HL-60 (cell line): ENCODE results near the gene ATP6V1F.

Experiments used
- DNase-seq, 2 experiments: peaks; one replicate each; pipeline ENCODE4 v3.0.0-alpha.2; 2010 to 2020; ENCODE audit warnings: low read depth in 1 of 2, low spot score in 1 of 2
- H3K27ac ChIP-seq: fragments of 250-450 bp; sonication (Bioruptor Pico); replicated peaks from 2 replicates; pipeline ENCODE4 v1.5.1; 2020; ENCODE audit warnings: mild to moderate bottlenecking, moderate library complexity
- H3K27me3 ChIP-seq: fragments of 250-450 bp; sonication (Bioruptor Pico); 2 replicates; pipeline ENCODE4 v1.5.1; 2021; ENCODE audit warnings: mild to moderate bottlenecking, moderate library complexity; ENCODE audit not compliant: insufficient read depth, poor library complexity, severe bottlenecking
- H3K4me3 ChIP-seq: replicated peaks from 2 replicates; pipeline ENCODE4 v1.5.1; 2011; ENCODE audit warnings: mild to moderate bottlenecking, control low read depth, low read length; ENCODE audit not compliant: insufficient read depth
- GABPA ChIP-seq: IDR thresholded peaks from 2 replicates; pipeline ENCODE4 v1.6.1; 2012; ENCODE audit warnings: low read depth
- POLR2AphosphoS5 ChIP-seq: IDR thresholded peaks from 2 replicates; pipeline ENCODE4 v1.6.1; 2012; ENCODE audit warnings: low read depth
- SPI1 ChIP-seq: IDR thresholded peaks from 2 replicates; pipeline ENCODE4 v1.6.1; 2012; ENCODE audit warnings: low read depth, mild to moderate bottlenecking, borderline replicate concordance
- TF ChIP-seq, protein P1 (sequence below): IDR thresholded peaks from one replicate; pipeline ENCODE4 v1.5.1; 2011; ENCODE audit warnings: low read length, control low read depth, inconsistent platforms; ENCODE audit not compliant: insufficient read depth
- TF ChIP-seq, protein P2 (sequence below): IDR thresholded peaks from 2 replicates; pipeline ENCODE4 v1.6.1; 2012; ENCODE audit warnings: low read depth; ENCODE audit not compliant: insufficient replicate concordance

Gene ATP6V1F

DNA sequence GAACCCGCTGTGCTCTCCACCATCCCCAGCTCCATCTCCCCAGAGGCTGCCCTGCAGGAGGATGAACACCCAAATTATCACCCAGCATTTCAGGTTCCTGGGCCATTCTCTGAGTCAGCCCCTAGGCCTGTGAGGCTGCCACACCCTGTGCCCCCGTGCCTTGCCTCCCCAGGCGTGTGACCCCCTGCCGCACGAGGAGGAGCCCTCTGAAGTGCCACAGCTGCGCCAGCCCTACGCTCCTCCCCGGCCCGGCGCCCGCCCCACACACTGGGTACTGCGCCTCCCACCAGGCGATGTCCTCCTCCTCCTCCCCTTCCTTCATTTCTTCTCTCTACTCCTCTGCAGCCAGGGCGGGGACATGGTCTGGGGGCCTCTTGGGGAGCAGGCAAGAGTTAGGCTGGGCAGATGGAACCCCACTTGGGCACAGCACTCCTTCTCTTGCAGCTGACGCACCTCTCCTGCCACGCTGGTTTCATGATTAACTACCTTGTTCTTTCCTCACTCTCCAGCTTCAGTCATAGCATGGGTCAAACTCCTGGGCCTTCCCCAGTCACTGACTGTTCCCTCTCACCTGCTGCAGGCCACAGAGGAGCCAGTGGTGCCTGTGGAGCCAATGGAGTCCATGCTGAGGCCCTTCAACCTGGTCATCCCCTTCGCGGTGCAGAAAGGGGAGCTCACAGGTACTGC, 12.7 kb upstream of the ATP6V1F start:
- H3K27ac ChIP-seq = no peak overlapping the region
- no peak for TF ChIP-seq POLR2AphosphoS5
- TF ChIP-seq SPI1 = no peak
- TF ChIP-seq, protein P1, sequence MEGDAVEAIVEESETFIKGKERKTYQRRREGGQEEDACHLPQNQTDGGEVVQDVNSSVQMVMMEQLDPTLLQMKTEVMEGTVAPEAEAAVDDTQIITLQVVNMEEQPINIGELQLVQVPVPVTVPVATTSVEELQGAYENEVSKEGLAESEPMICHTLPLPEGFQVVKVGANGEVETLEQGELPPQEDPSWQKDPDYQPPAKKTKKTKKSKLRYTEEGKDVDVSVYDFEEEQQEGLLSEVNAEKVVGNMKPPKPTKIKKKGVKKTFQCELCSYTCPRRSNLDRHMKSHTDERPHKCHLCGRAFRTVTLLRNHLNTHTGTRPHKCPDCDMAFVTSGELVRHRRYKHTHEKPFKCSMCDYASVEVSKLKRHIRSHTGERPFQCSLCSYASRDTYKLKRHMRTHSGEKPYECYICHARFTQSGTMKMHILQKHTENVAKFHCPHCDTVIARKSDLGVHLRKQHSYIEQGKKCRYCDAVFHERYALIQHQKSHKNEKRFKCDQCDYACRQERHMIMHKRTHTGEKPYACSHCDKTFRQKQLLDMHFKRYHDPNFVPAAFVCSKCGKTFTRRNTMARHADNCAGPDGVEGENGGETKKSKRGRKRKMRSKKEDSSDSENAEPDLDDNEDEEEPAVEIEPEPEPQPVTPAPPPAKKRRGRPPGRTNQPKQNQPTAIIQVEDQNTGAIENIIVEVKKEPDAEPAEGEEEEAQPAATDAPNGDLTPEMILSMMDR = no peak
- no peak for TF ChIP-seq GABPA
- TF ChIP-seq, protein P2, sequence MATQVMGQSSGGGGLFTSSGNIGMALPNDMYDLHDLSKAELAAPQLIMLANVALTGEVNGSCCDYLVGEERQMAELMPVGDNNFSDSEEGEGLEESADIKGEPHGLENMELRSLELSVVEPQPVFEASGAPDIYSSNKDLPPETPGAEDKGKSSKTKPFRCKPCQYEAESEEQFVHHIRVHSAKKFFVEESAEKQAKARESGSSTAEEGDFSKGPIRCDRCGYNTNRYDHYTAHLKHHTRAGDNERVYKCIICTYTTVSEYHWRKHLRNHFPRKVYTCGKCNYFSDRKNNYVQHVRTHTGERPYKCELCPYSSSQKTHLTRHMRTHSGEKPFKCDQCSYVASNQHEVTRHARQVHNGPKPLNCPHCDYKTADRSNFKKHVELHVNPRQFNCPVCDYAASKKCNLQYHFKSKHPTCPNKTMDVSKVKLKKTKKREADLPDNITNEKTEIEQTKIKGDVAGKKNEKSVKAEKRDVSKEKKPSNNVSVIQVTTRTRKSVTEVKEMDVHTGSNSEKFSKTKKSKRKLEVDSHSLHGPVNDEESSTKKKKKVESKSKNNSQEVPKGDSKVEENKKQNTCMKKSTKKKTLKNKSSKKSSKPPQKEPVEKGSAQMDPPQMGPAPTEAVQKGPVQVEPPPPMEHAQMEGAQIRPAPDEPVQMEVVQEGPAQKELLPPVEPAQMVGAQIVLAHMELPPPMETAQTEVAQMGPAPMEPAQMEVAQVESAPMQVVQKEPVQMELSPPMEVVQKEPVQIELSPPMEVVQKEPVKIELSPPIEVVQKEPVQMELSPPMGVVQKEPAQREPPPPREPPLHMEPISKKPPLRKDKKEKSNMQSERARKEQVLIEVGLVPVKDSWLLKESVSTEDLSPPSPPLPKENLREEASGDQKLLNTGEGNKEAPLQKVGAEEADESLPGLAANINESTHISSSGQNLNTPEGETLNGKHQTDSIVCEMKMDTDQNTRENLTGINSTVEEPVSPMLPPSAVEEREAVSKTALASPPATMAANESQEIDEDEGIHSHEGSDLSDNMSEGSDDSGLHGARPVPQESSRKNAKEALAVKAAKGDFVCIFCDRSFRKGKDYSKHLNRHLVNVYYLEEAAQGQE = no peak
- DNase-seq = no peak
- no peak overlapping the region for H3K4me3 ChIP-seq
- H3K27me3 ChIP-seq = peaks cover 20% of the 10 kb centered on the region

DNA sequence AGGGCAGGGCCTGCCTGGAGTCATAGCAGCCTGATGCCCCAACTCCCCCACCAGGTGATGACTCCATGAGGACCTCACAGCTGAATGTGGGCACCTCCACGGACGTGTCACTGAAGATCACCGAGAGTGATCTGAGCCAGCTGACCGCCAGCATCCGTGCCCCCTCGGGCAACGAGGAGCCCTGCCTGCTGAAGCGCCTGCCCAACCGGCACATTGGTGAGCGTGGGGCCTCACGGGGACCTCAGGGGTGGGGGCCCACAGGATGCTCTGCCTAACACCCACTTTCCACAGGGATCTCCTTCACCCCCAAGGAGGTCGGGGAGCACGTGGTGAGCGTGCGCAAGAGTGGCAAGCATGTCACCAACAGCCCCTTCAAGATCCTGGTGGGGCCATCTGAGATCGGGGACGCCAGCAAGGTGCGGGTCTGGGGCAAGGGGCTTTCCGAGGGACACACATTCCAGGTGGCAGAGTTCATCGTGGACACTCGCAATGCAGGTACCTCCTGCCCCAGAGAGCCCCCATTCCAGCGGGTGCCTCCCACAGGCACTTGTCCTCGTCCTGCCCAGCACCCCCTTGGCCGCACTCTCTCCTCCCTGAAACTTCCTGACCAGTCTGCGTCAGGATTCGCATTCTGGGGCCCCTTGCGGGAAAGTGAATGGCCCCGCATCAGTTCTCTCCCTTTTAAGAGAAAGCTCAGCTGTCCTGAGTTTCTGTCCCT, 10.0 kb upstream of the ATP6V1F start:
- DNase-seq = no peak
- Histone ChIP-seq H3K27me3 (peaks cover 20% of the 10 kb centered on the region), H3K27ac (no peak overlapping the region), H3K4me3 (no peak overlapping the region)
- TF ChIP-seq GABPA (no peak), POLR2AphosphoS5 (no peak), SPI1 (no peak)
- TF ChIP-seq, protein P1 = no peak
- TF ChIP-seq, protein P2 = no peak

DNA sequence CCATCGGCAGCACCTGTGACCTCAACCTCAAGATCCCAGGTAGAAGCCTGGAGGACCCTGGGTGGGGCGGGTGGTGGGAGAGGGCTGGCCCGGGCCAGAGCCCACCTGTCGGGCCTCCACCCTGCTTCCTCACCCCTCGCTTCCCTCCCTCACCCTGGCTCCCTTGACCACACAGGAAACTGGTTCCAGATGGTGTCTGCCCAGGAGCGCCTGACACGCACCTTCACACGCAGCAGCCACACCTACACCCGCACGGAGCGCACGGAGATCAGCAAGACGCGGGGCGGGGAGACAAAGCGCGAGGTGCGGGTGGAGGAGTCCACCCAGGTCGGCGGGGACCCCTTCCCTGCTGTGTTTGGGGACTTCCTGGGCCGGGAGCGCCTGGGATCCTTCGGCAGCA, 8.9 kb upstream of the ATP6V1F start:
- no peak overlapping the region for H3K27ac ChIP-seq
- H3K4me3 ChIP-seq = no peak overlapping the region
- peaks cover 20% of the 10 kb centered on the region for H3K27me3 ChIP-seq
- TF ChIP-seq SPI1 = no peak
- no peak for TF ChIP-seq GABPA
- no peak for DNase-seq

DNA sequence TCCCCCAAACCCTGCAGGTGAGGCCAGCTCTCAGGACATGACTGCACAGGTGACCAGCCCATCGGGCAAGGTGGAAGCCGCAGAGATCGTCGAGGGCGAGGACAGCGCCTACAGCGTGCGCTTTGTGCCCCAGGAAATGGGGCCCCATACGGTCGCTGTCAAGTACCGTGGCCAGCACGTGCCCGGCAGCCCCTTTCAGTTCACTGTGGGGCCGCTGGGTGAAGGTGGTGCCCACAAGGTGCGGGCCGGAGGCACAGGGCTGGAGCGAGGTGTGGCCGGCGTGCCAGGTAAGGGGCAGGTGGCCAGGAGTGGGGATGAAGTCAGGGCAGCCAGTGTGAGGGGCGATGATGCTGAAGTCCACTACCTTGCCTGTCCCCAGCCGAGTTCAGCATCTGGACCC, 8.3 kb upstream of the ATP6V1F start:
- H3K4me3 ChIP-seq = no peak overlapping the region
- DNase-seq = no peak
- H3K27ac ChIP-seq = no peak overlapping the region
- TF ChIP-seq, protein P1 = no peak
- TF ChIP-seq POLR2AphosphoS5 = no peak
- TF ChIP-seq, protein P2 = no peak
- TF ChIP-seq SPI1 = no peak
- no peak for TF ChIP-seq GABPA
- peaks cover 20% of the 10 kb centered on the region for H3K27me3 ChIP-seq
